PC-3 (cell line): Measurements from ENCODE around the gene ATXN3.

Experiments used
- EZH2 ChIP-seq: fragments of 300-600 bp; sonication (generic); IDR thresholded peaks from one replicate; pipeline ENCODE4 v1.6.1; 2017; ENCODE audit warnings: antibody characterized with exemption, mild to moderate bottlenecking, low read length; ENCODE audit not compliant: unreplicated experiment
- EZH2phosphoT487 ChIP-seq: fragments of 300-600 bp; sonication (generic); IDR thresholded peaks from 2 replicates; pipeline ENCODE4 v1.6.1; 2018; ENCODE audit warnings: mild to moderate bottlenecking, antibody characterized with exemption, low read length, borderline replicate concordance
- TF ChIP-seq, protein P1 (sequence below): fragments of 300-600 bp; sonication (generic); conservative IDR thresholded peaks from 2 replicates; pipeline ENCODE4 v1.5.1; 2017; ENCODE audit warnings: antibody characterized with exemption, low read depth, mild to moderate bottlenecking, low read length

- TF ChIP-seq, protein P1, sequence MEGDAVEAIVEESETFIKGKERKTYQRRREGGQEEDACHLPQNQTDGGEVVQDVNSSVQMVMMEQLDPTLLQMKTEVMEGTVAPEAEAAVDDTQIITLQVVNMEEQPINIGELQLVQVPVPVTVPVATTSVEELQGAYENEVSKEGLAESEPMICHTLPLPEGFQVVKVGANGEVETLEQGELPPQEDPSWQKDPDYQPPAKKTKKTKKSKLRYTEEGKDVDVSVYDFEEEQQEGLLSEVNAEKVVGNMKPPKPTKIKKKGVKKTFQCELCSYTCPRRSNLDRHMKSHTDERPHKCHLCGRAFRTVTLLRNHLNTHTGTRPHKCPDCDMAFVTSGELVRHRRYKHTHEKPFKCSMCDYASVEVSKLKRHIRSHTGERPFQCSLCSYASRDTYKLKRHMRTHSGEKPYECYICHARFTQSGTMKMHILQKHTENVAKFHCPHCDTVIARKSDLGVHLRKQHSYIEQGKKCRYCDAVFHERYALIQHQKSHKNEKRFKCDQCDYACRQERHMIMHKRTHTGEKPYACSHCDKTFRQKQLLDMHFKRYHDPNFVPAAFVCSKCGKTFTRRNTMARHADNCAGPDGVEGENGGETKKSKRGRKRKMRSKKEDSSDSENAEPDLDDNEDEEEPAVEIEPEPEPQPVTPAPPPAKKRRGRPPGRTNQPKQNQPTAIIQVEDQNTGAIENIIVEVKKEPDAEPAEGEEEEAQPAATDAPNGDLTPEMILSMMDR = no peak
- TF ChIP-seq EZH2 = no peak
- no peak for TF ChIP-seq EZH2phosphoT487
These were observed 66.5 kb downstream of the ATXN3 start, which contains the start of gene TRIP11 for GRCh38 chr14:92039719-92040430.
